Measurements from ENCODE around the gene OLIG1. TPM values are rescaled to one million over a fixed set of nuclear protein-coding genes. Genes with fewer than 3 reads are reported as not detected.

The OLIG1 gene
- polyA plus RNA-seq, 1 of the 3 experiments (the other 2 are of a cell fraction) = not detected

GRCh38 chr21:33109574-33110339 is 39.8 kb downstream of the OLIG1 start:
- WGBS (ENCODE audit: low lambda C conversion rate) = 5% methylated on average over 21 of the region's 45 CpGs
- no peaks in the 10 kb centered on the region for H4K20me1 ChIP-seq (ENCODE audit: insufficient read depth)
- TF ChIP-seq TCF12 (IDR thresholded peaks at IDR 0.05) (no peak), CHD2 (IDR thresholded peaks at IDR 0.05; ENCODE audit: low read length, partially characterized antibody) (no peak), FOSL2 (IDR thresholded peaks at IDR 0.05; ENCODE audit: borderline replicate concordance, low read depth) (no peak), PBX3 (IDR thresholded peaks at IDR 0.05) (no peak), RFX5 (IDR thresholded peaks at IDR 0.05; ENCODE audit: low read length) (no peak), MXI1 (IDR thresholded peaks at IDR 0.05; ENCODE audit: low read depth, low read length) (no peak), GABPA (IDR thresholded peaks at IDR 0.05; ENCODE audit: low read depth) (no peak), JUND (IDR thresholded peaks at IDR 0.05) (no peak), USF2 (IDR thresholded peaks at IDR 0.05; ENCODE audit: borderline replicate concordance, low read depth, low read length) (no peak), NRF1 (IDR thresholded peaks at IDR 0.05; ENCODE audit: low read depth, low read length) (no peak), RXRA (IDR thresholded peaks at IDR 0.05; ENCODE audit: borderline replicate concordance, low read depth) (no peak), USF1 (IDR thresholded peaks at IDR 0.05; ENCODE audit: borderline replicate concordance, low read depth) (no peak), IRF3 (IDR thresholded peaks at IDR 0.05; ENCODE audit: low read depth, low read length) (no peak), RAD21 (IDR thresholded peaks at IDR 0.05; ENCODE audit: low read length) (no peak), MEF2A (IDR thresholded peaks at IDR 0.05; ENCODE audit: borderline replicate concordance, low read depth) (no peak)
- TF ChIP-seq, protein P1, sequence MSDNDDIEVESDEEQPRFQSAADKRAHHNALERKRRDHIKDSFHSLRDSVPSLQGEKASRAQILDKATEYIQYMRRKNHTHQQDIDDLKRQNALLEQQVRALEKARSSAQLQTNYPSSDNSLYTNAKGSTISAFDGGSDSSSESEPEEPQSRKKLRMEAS (IDR thresholded peaks at IDR 0.05; ENCODE audit: low read depth) = no peak

More at GRCh38 chr21:33109574-33110339, 39.8 kb downstream of the OLIG1 start:
- no peak overlapping the region for H3K27ac ChIP-seq (ENCODE audit: low read depth in 2 of 2, low read length in 1 of 2)
- CTCF ChIA-PET = no interaction called here
- no peaks in the 10 kb centered on the region for H3F3A ChIP-seq (replicated peaks; ENCODE audit: insufficient read depth)
- H3K9ac ChIP-seq = no peak overlapping the region
- DNase-seq = no peak
- no peak overlapping the region for H3K4me2 ChIP-seq
- no peak overlapping the region for H3K4me3 ChIP-seq (ENCODE audit: low read depth in 2 of 2, low read length in 1 of 2)
- no peak overlapping the region for H2AFZ ChIP-seq (ENCODE audit: low read depth)
- peaks cover 94% of the 10 kb centered on the region for H3K27me3 ChIP-seq (ENCODE audit: insufficient read depth)
- H3K36me3 ChIP-seq (replicated peaks in 1 of 2; ENCODE audit: control insufficient read depth in 1 of 2, insufficient read depth in 2 of 2, low read length in 1 of 2) = no peaks in the 10 kb centered on the region
- H3K9me3 ChIP-seq = no peaks in the 10 kb centered on the region
- POLR2A ChIA-PET = no interaction called here
- no peaks in the 10 kb centered on the region for H3K4me1 ChIP-seq (ENCODE audit: control insufficient read depth in 1 of 2, insufficient read depth in 2 of 2, low read depth in 1 of 2, low read length in 1 of 2)
- H3K79me2 ChIP-seq (ENCODE audit: insufficient read depth) = no peaks in the 10 kb centered on the region
- no peaks in the 10 kb centered on the region for H3K9me2 ChIP-seq

Data from SK-N-SH (cell line).